Lower leg skin (tissue), 4 donors: ENCODE data around the gene POC1A. TPM values are rescaled to one million over a fixed set of nuclear protein-coding genes. Genes with fewer than 3 reads are reported as not detected.

ENCODE experiments used
- DNase-seq, 2 donors: peaks; one replicate each; pipeline ENCODE4 v3.0.0-alpha.2; 2019; ENCODE audit warnings: low spot score in 2 of 2
- H3K4me3 ChIP-seq: fragments of 200-600 bp; sonication (generic); 2 replicates; pipeline ENCODE4 v1.5.1; 2017; ENCODE audit warnings: mild to moderate bottlenecking, low read depth; ENCODE audit not compliant: poor library complexity, severe bottlenecking
- CTCF ChIP-seq, 3 donors: fragments of 450-650 bp; IDR thresholded peaks; one replicate each; pipeline ENCODE4 v1.5.1; 2016; ENCODE audit warnings: antibody characterized with exemption in 3 of 3, mild to moderate bottlenecking in 3 of 3, moderate library complexity in 2 of 3
- POLR2A ChIP-seq, 2 donors: fragments of 450-650 bp; IDR thresholded peaks; one replicate each; pipeline ENCODE4 v1.6.1; 2016 to 2017; ENCODE audit warnings: antibody characterized with exemption in 2 of 2, mild to moderate bottlenecking in 1 of 2, moderate library complexity in 1 of 2
- WGBS, 2 donors: methylation state at CpG; one replicate each; pipeline ENCODE4 v1.1.5; 2018; 5-methylcytosine and 5-hydroxymethylcytosine counted together
- intact Hi-C: fragments of 100-400 bp; cut with DNase I; formaldehyde crosslinking; loops from one replicate; pipeline ENCODE4 v1.15.0; 2023; ENCODE audit warnings: low total_unique reads
- total RNA-seq, 4 donors: library from RNA; depleted of rRNA; stranded (reverse); fragments of >200 nt; gene quantifications; one replicate each; pipeline ENCODE4 v1.1.0, GENCODE V29; 2016

Gene POC1A
- total RNA-seq, 4 donors from 2014 or later, result 1.6 to 4.9 (median 1.9) TPM

DNA sequence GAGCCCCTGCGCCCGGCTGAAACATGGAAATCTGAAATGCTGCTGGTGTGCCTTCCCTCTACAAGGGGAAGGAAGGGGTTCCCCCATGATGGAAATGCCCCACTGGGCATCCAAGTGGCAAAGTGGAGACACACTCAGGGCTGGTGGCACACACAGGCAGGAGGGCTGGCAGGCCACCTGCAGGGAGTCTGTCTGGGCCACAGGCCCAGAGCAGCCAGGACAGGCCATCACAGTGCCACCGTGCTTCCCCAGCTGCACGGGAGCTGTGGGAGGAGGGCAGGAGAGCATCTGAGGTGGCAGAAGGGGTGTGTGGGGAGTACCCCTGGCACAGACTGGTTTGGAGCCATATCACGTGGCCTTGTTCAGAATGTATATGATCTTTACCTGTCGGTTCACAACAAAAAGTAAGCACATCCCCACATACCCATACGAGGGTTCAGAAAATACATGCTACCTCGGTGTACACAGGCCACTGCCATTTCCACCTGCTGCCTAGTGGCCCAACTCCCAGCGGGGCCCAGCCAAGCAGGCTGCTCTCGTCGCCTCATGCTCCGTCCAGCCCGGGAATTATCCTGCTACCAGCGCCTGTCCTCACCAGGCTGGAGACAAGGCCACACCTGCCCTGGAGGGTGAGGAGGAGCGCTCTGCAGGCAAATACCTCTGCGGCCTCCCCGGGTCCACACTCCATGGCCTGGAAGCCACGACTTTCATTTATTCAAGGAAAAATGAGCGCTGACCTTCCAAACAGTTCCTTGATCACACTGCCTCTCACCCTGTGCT, 75.3 kb downstream of the POC1A start:
- 90 to 92% methylated on average over 19 of the region's 19 CpGs for WGBS, 2 donors
- no peak for DNase-seq
- TF ChIP-seq CTCF (IDR thresholded peaks at IDR 0.05) (no peak), POLR2A (IDR thresholded peaks at IDR 0.05) (no peak)
- no peak overlapping the region for H3K4me3 ChIP-seq
- intact Hi-C loops, result no loop called here

DNA sequence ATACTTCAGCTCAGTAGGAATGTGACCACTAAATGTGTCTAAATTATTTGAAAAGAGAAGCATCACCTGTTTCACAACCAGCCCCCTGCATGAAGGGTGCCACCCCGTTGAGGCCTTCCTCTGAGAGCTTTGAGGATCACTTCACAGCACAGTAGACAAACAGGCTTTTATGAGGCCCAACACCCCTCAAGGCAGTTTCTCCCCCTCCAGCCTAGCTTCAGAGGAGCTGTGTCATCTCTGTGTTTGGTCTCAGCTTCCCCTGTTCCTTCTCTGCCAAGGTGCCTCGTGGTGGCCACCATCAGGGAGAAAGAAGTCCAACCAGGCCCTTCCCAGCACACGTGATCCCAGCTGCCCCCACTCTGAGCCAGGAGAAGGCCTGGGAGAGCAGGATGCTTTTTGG, 76.3 kb downstream of the POC1A start:
- TF ChIP-seq CTCF (IDR thresholded peaks at IDR 0.05) (no peak), POLR2A (IDR thresholded peaks at IDR 0.05) (no peak)

GRCh38 chr3:52076896-52077780, 77.1 kb downstream of the POC1A start:
- no peak overlapping the region for H3K4me3 ChIP-seq
- TF ChIP-seq CTCF (IDR thresholded peaks at IDR 0.05) (no peak), POLR2A (IDR thresholded peaks at IDR 0.05) (no peak)
- DNase-seq, result no peak
- intact Hi-C loops, result no loop called here
- 47 to 63% methylated on average over 11 to 14 of the region's 14 CpGs for WGBS, 2 donors

More for the DNA sequence above, 76.3 kb downstream of the POC1A start:
- DNase-seq, result no peak
- 60 to 62% methylated on average over 3 of the region's 3 CpGs for WGBS, 2 donors
- no peak overlapping the region for H3K4me3 ChIP-seq
- intact Hi-C loops, result no loop called here

DNA sequence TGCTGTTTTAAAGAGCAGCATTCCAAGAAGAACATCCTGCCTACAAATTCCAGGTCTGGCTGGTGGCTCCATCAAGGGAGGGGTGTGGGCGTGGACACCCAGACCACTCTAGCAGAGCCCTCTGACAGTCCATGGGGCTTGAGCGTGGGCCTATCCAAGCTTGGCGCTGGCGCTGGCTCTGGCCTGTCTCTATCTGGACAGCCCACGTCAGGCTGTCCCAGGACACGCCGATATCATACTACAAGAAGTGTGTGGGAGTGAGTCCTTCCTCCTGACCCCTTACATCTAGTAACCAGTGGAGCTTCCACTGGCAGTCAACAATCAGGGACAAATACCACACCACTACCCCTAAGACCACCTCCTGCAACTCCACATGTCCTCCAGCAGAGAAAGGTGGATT, 80.7 kb downstream of the POC1A start:
- DNase-seq, result no peak
- WGBS, 2 donors, result 90 to 99% methylated on average over 7 of the region's 7 CpGs
- TF ChIP-seq CTCF (IDR thresholded peaks at IDR 0.05), result no peak
- TF ChIP-seq POLR2A (IDR thresholded peaks at IDR 0.05), result no peak
- intact Hi-C loops, result no loop called here
- no peak overlapping the region for H3K4me3 ChIP-seq

- intact Hi-C loops, result no loop called here
- no peak for TF ChIP-seq CTCF (IDR thresholded peaks at IDR 0.05)
- TF ChIP-seq POLR2A (IDR thresholded peaks at IDR 0.05), result no peak
- 87 to 92% methylated on average over 8 of the region's 8 CpGs for WGBS, 2 donors
- DNase-seq, result no peak
- no peak overlapping the region for H3K4me3 ChIP-seq
These were observed 81.8 kb downstream of the POC1A start for GRCh38 chr3:52072471-52072870.
